Right lobe of liver (tissue), 4 donors: ENCODE results near the gene DYNC1I1.

Experiments
- CTCF ChIP-seq, 4 donors: fragments of 200-600 bp in 3 of 4; fragments of 450-650 bp in 1 of 4; IDR thresholded peaks; one replicate each; pipeline versions ENCODE4 v1.5.1 to v1.8.0; 2016 to 2022; ENCODE audit warnings: antibody characterized with exemption in 4 of 4, mild to moderate bottlenecking in 2 of 4
- POLR2A ChIP-seq: fragments of 450-650 bp; IDR thresholded peaks from one replicate; pipeline ENCODE4 v1.6.1; 2017; ENCODE audit warnings: antibody characterized with exemption, mild to moderate bottlenecking
- donor health status: DM: no; HTN: no; CAD: no.
- donor health status: DM: no; HTN: no; CAD: no.
- donor health status: DM: no; HTN: yes; CAD: no.

GRCh38 chr7:95951997-95952795, 179.8 kb downstream of the DYNC1I1 start:
- TF ChIP-seq CTCF (IDR thresholded peaks at IDR 0.05) (no peak), POLR2A (no peak)
